SK-N-MC (cell line): ENCODE data around the gene COL15A1.

ENCODE experiments used
- EZH2 ChIP-seq: fragments of 200-600 bp; sonication (generic); IDR thresholded peaks from one replicate; pipeline ENCODE4 v1.6.1; 2017; ENCODE audit warnings: antibody characterized with exemption
- FOXP2 ChIP-seq: optimal IDR thresholded peaks from 2 replicates; pipeline ENCODE3; 2011; ENCODE audit warnings: mild to moderate bottlenecking, moderate library complexity; ENCODE audit not compliant: insufficient read depth; ENCODE audit errors: extremely low read length, control extremely low read depth
- POLR2AphosphoS5 ChIP-seq: IDR thresholded peaks from 2 replicates; pipeline ENCODE4 v1.6.1; 2012; ENCODE audit warnings: mild to moderate bottlenecking, low read depth, low read length, borderline replicate concordance

- TF ChIP-seq POLR2AphosphoS5 (no peak), EZH2 (no peak), FOXP2 (no peak)
Observed at GRCh38 chr9:98940276-98940675, 3.4 kb upstream of the COL15A1 start.
